Ovary (tissue), 9 donors: ENCODE results near the gene RBM47. TPM values are rescaled to one million over a fixed set of nuclear protein-coding genes. Genes with fewer than 3 reads are reported as not detected.

Experiments
- DNase-seq, 5 donors: peaks; one replicate each; pipeline ENCODE4 v3.0.0-alpha.2; 2019 to 2020
- H3K27ac ChIP-seq, 2 donors: fragments of 200-600 bp; one replicate each; pipeline versions ENCODE4 v1.5.1 to v1.8.0; 2019 to 2022
- H3K27me3 ChIP-seq: fragments of 200-600 bp; one replicate; pipeline ENCODE4 v1.8.0; 2022
- H3K36me3 ChIP-seq: fragments of 200-600 bp; sonication (generic); one replicate; pipeline ENCODE4 v1.5.1; 2019
- H3K4me1 ChIP-seq: one replicate; pipeline ENCODE4 v1.8.1; 2013; ENCODE audit warnings: mild to moderate bottlenecking, moderate library complexity; ENCODE audit not compliant: insufficient read depth
- H3K4me3 ChIP-seq: fragments of 200-600 bp; sonication (generic); one replicate; pipeline ENCODE4 v1.5.1; 2017
- H3K9me3 ChIP-seq, 2 donors: fragments of 200-600 bp in 1 of 2; sonication (generic) in 1 of 2; one replicate each; pipeline versions ENCODE4 v1.5.1 to v1.8.1; 2013 to 2019; ENCODE audit warnings: mild to moderate bottlenecking in 1 of 2, moderate library complexity in 1 of 2
- CTCF ChIP-seq, 3 donors: fragments of 450-650 bp in 2 of 3; fragments of 200-600 bp in 1 of 3; IDR thresholded peaks; one replicate each; pipeline versions ENCODE4 v1.5.1 to v1.8.0; 2016 to 2022; ENCODE audit warnings: antibody characterized with exemption in 3 of 3, mild to moderate bottlenecking in 1 of 3
- EP300 ChIP-seq: sonication (generic); formaldehyde crosslinking; IDR thresholded peaks from one replicate; pipeline ENCODE4 v1.6.1; 2017; ENCODE audit warnings: antibody characterized with exemption
- POLR2A ChIP-seq: fragments of 450-650 bp; IDR thresholded peaks from one replicate; pipeline ENCODE4 v1.6.1; 2017; ENCODE audit warnings: antibody characterized with exemption, mild to moderate bottlenecking, moderate library complexity
- WGBS, 3 donors: extraction: QIAGEN DNeasy Blood & Tissue Kit in 1 of 3; methylation state at CpG; one replicate each; pipeline versions ENCODE4 v1.1.5 to v1.1.7; 2013 to 2017; 5-methylcytosine and 5-hydroxymethylcytosine counted together
- intact Hi-C, 4 donors: fragments of 100-400 bp; cut with DNase I; formaldehyde crosslinking; loops; one replicate each; pipeline versions ENCODE4 v1.11.0 to v1.15.1; 2022 to 2023
- polyA plus RNA-seq, 2 donors: library from polyadenylated mRNA; stranded (reverse); fragments of 200-250 nt in 1 of 2; fragments of 350-450 nt in 1 of 2; fragmentation: Illumina TruSeq in 1 of 2; extraction: RNeasy Lipid Tissue Mini Kit (QIAGEN cat#74804) in 1 of 2; gene quantifications; one replicate each; pipeline ENCODE4 v1.2.3, GENCODE V29; 2013 to 2014
- total RNA-seq, 7 donors: library from RNA; depleted of rRNA in 2 of 7; stranded (reverse); fragments of >200 nt in 2 of 7; fragmentation: NEBNext Ultra II Directional in 3 of 7; extraction: Animal tissue kit (Norgen Biotek cat#: 25700) in 3 of 7; gene quantifications; one replicate each; pipeline versions ENCODE4 v1.1.0 to v1.2.4, GENCODE V29; 2016 to 2023
- donor health status: DM: no; HTN: no; CAD: no; lungs with moderate emphysema.
- donor health status: DM: no; HTN: no; CAD: no.
- donor health status: Bipolar disorder and iron deficiency.
- donor health status: DM: yes; HTN: yes; CAD: no.
- donor health status: DM: no; HTN: no; CAD: no.
- donor health status: DM: yes; HTN: yes; CAD: no.

RBM47 gene
- total and polyA plus RNA-seq, 9 donors: 2.7 to 92.8 (median 10.3) TPM

- no peaks in the 10 kb centered on the region for H3K4me1 ChIP-seq
- WGBS, 3 donors: 66 to 83% (median 69%) methylated on average over 4 of the region's 4 CpGs
- H3K4me3 ChIP-seq: no peak overlapping the region
- TF ChIP-seq EP300 (no peak), POLR2A (no peak)
- no peak overlapping the region for H3K27ac ChIP-seq
- intact Hi-C loops: no loop called here
- no peaks in the 10 kb centered on the region for H3K36me3 ChIP-seq
- H3K27me3 ChIP-seq: no peaks in the 10 kb centered on the region
- no peak for DNase-seq
- H3K9me3 ChIP-seq: no peaks in the 10 kb centered on the region
Measured at GRCh38 chr4:40621229-40621591, 8.5 kb downstream of the RBM47 start.

GRCh38 chr4:40619600-40619999, 10.1 kb downstream of the RBM47 start:
- DNase-seq: no peak
- Histone ChIP-seq H3K27me3 (no peaks in the 10 kb centered on the region), H3K27ac (no peak overlapping the region), H3K36me3 (no peaks in the 10 kb centered on the region), H3K9me3 (no peaks in the 10 kb centered on the region), H3K4me1 (no peaks in the 10 kb centered on the region), H3K4me3 (no peak overlapping the region)
- intact Hi-C loops: no loop called here
- WGBS, 3 donors: 92 to 94% (median 93%) methylated on average over 11 of the region's 11 CpGs
- TF ChIP-seq EP300 (no peak), POLR2A (no peak), CTCF (IDR thresholded peaks at IDR 0.05) (no peak)

DNA sequence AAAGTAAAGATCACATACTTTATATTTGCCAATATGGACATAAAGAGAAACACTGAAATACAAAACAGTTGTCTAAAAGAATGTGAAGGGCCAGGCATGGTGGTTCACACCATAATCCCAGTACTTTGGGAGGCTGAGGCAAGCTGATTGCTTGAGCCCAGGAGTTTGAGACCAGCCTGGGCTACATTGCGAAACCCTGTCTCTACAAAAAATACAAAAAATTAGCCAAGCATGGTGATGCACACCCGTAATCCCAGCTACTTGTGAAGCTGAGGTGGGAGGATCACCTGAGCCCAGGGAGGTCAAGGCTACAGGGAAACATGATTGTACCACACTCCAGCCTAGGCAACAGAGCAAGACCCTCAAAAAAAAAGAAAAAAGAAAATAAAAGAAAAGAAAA, 11.8 kb downstream of the RBM47 start:
- Histone ChIP-seq H3K4me3 (no peak overlapping the region), H3K4me1 (no peaks in the 10 kb centered on the region), H3K9me3 (no peaks in the 10 kb centered on the region), H3K36me3 (no peaks in the 10 kb centered on the region), H3K27me3 (no peaks in the 10 kb centered on the region), H3K27ac (no peak overlapping the region)
- intact Hi-C loops: no loop called here
- TF ChIP-seq CTCF (IDR thresholded peaks at IDR 0.05): no peak
- TF ChIP-seq POLR2A: no peak
- no peak for TF ChIP-seq EP300
- WGBS, 3 donors: 70 to 81% (median 74%) methylated on average over 2 of the region's 2 CpGs
- no peak for DNase-seq

DNA sequence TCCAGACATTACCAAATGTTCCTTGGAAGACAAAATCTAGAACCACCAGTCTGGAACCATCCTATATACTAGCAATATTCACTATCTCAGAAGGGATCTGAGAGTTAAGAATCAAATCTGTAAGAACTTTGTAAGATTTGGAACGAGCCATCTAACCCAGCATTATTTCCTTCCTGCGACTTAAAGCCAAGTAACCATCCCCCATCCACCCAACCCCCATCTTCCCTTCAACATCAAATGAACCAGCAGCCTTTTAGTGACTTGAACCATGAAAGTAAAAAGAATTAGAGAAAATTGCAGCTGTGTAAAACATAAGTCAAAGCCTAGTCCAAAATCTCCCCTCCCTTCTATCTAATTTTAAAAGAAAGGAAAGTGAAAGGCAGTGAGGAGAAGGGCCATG, 15.6 kb downstream of the RBM47 start:
- Histone ChIP-seq H3K4me3 (no peak overlapping the region), H3K27ac (no peak overlapping the region), H3K4me1 (no peaks in the 10 kb centered on the region), H3K36me3 (no peaks in the 10 kb centered on the region), H3K27me3 (no peaks in the 10 kb centered on the region), H3K9me3 (no peaks in the 10 kb centered on the region)
- TF ChIP-seq CTCF (IDR thresholded peaks at IDR 0.05) (no peak), POLR2A (no peak), EP300 (no peak)
- intact Hi-C loops: no loop called here
- DNase-seq: no peak
- WGBS, 3 donors: 84 to 89% (median 88%) methylated on average over 2 of the region's 2 CpGs

- Histone ChIP-seq H3K27ac (no peak overlapping the region), H3K9me3 (no peaks in the 10 kb centered on the region), H3K4me3 (no peak overlapping the region), H3K4me1 (no peaks in the 10 kb centered on the region), H3K36me3 (no peaks in the 10 kb centered on the region), H3K27me3 (no peaks in the 10 kb centered on the region)
- WGBS, 3 donors: 60 to 67% (median 63%) methylated on average over 1 of the region's 1 CpG
- intact Hi-C loops: no loop called here
- no peak for DNase-seq
- TF ChIP-seq POLR2A: no peak
- no peak for TF ChIP-seq EP300
- TF ChIP-seq CTCF (IDR thresholded peaks at IDR 0.05): no peak
Measured at GRCh38 chr4:40613456-40613855, 16.2 kb downstream of the RBM47 start.
